GM18502 (cell line): Measurements from ENCODE around the gene MICA.
"Not testable (repeated sequence)": the region's sequence is repeated elsewhere in the genome, so short reads cannot be mapped to it uniquely, and the experiment has no call there.

Source experiments
- ATAC-seq: cut with Tn5 transposase; IDR thresholded peaks from one replicate; pipeline ENCODE4 v1.9.1; 2021; ENCODE audit warnings: mild to moderate bottlenecking; ENCODE audit not compliant: unreplicated experiment, poor library complexity

The MICA gene

GRCh38 chr6:31405996-31406395, 2.6 kb downstream of the MICA start:
- ATAC-seq = no peak

GRCh38 chr6:31407699-31408098, 4.3 kb downstream of the MICA start:
- no peak for ATAC-seq

- ATAC-seq = no peak
These were observed 9.1 kb downstream of the MICA start for GRCh38 chr6:31412506-31412905.

GRCh38 chr6:31414148-31414770, 10.9 kb downstream of the MICA start:
- not testable (repeated sequence) for ATAC-seq

GRCh38 chr6:31414771-31415265, 11.4 kb downstream of the MICA start:
- ATAC-seq = no peak

- ATAC-seq = no peak
These were observed 13.1 kb downstream of the MICA start for GRCh38 chr6:31416394-31417014.

- no peak for ATAC-seq
These were observed 14.9 kb downstream of the MICA start for GRCh38 chr6:31418251-31418650.

- ATAC-seq = no peak
These were observed 16.4 kb downstream of the MICA start for GRCh38 chr6:31419842-31420241.

- ATAC-seq = no peak
These were observed 17.2 kb downstream of the MICA start for GRCh38 chr6:31420546-31420945.

GRCh38 chr6:31422587-31422986, 19.2 kb downstream of the MICA start:
- ATAC-seq = no peak

- no peak for ATAC-seq
These were observed 20.2 kb downstream of the MICA start for GRCh38 chr6:31423550-31423949.

- ATAC-seq = no peak
These were observed 23.3 kb downstream of the MICA start for GRCh38 chr6:31426395-31427354.

GRCh38 chr6:31430449-31430848, 27.1 kb downstream of the MICA start:
- no peak for ATAC-seq

GRCh38 chr6:31435051-31435450, 31.7 kb downstream of the MICA start:
- not testable (repeated sequence) for ATAC-seq

- ATAC-seq = no peak
These were observed 34.8 kb downstream of the MICA start for GRCh38 chr6:31438222-31438621.

GRCh38 chr6:31438677-31439076, 35.3 kb downstream of the MICA start:
- ATAC-seq = no peak

- ATAC-seq = no peak
These were observed 38.2 kb downstream of the MICA start for GRCh38 chr6:31441365-31442267.

- no peak for ATAC-seq
These were observed 43.1 kb downstream of the MICA start for GRCh38 chr6:31446481-31446880.

GRCh38 chr6:31446999-31447789, 43.8 kb downstream of the MICA start:
- not testable (repeated sequence) for ATAC-seq
